Hematopoietic multipotent progenitor cell (in vitro differentiated cells): Measurements from ENCODE around the gene GRM7. TPM values are rescaled to one million over a fixed set of nuclear protein-coding genes. Genes with fewer than 3 reads are reported as not detected.

Experiments
- DNase-seq, 3 donors: peaks; one replicate each; pipeline ENCODE4 v3.0.0-alpha.2; 2011 to 2015; ENCODE audit warnings: low read depth in 2 of 3, low spot score in 2 of 3
- total RNA-seq: library from RNA; depleted of rRNA; stranded (reverse); fragments of >200 nt; gene quantifications from one replicate; pipeline ENCODE4 v1.2.3, GENCODE V29; 2012

GRM7 gene
- total RNA-seq, 1 donor, result under 0.01 TPM

DNA sequence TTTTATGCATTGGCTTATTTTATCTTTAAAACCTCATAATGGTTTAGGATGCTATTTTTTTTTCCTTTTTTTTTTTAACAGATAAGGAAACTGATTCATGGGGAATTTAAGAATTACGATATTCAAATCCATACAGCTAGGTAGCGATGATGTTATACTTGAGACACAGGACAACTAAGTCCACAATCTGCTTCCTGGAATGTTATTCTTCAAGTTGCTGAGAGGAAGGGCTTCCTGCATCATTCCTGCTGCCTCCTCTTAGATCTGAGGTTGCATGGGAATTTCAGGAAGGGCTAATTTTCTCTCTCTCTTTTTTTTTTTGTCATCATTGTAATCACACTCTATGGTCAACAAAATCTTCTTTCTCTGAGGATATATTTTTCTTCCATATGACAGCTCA, 595.5 kb downstream of the GRM7 start:
- DNase-seq, result no peak

GRCh38 chr3:7461202-7461825, 600.4 kb downstream of the GRM7 start:
- peak in 1 of 3 donors; percentile 27 for DNase-seq

- DNase-seq, result no peak
Observed at GRCh38 chr3:7469866-7470265, 609.0 kb downstream of the GRM7 start.

GRCh38 chr3:7484636-7485035, 623.7 kb downstream of the GRM7 start:
- DNase-seq, result no peak

DNA sequence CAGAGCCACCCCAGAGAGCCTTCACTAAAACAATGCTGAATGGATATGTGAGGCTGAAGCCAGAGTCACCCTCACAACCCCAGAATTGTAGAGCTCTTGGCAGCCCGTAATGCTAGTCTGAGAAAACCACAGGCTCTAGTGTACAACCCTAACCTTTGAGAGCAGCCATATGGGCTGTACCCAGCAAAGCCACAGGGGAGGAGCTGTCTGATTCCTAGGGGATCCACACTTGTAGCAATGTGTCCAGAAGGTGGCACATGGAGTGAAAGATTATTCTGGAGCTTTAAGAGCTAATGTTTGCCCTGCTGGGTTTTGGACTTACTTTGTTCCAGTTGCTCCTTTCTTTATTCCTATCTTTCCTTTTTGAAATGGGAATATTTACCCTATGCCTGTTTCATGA, 626.8 kb downstream of the GRM7 start:
- DNase-seq, result no peak

GRCh38 chr3:7489417-7489816, 628.5 kb downstream of the GRM7 start:
- DNase-seq, result no peak

GRCh38 chr3:7498715-7499114, 637.8 kb downstream of the GRM7 start:
- DNase-seq, result no peak

GRCh38 chr3:7503431-7503830, 642.5 kb downstream of the GRM7 start:
- DNase-seq, result no peak

- no peak for DNase-seq
Observed at GRCh38 chr3:7504886-7505775, 644.2 kb downstream of the GRM7 start.

GRCh38 chr3:7506606-7507180, 645.8 kb downstream of the GRM7 start:
- DNase-seq, result no peak

GRCh38 chr3:7508821-7509220, 647.9 kb downstream of the GRM7 start:
- no peak for DNase-seq

- DNase-seq, result no peak
Observed at GRCh38 chr3:7512048-7512447, 651.1 kb downstream of the GRM7 start.

DNA sequence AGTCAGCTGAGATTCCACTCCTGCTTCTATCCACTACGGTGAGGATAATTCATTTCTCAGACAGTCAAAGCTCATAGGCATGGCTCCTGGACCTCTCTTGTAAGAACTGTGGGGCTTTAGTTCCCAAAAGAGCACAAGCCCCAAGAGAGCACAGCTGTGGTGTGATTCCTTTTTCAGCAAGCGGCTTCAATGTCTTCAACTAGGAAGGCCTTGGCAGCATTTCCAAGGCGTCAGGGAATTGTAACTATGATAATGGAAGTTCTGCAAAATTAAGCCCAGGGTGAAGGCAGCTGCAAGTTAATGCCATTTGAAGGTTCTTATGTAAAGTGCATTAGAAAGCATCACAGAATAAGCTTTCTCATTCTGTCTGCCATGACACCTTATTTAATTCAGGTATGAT, 657.1 kb downstream of the GRM7 start:
- no peak for DNase-seq

- peak in 2 of 3 donors; percentile 7 to 59 for DNase-seq
Observed at GRCh38 chr3:7518456-7518855, 657.5 kb downstream of the GRM7 start.

- DNase-seq, result no peak
Observed at GRCh38 chr3:7520059-7520458, 659.1 kb downstream of the GRM7 start.

- no peak for DNase-seq
Observed at GRCh38 chr3:7520593-7520992, 659.7 kb downstream of the GRM7 start.

DNA sequence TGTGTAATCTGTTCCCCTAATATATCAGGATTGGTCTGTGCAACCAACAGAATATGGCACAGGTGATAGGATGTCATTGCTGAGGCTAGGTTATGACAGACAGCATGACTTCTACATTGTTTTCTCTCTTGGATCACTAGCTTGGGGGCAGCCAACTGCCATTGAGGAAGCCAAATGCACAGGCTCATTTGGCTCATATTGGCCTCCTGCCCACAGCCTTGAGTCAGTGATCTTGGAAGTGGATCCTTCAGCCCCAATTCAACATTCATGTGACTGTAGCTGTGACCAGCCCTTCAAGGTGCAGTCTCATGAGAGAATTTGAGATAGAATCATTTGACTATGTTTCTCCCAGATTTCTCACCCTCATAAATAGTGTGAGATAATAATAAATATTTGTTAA, 675.6 kb downstream of the GRM7 start:
- DNase-seq, result no peak

- DNase-seq, result no peak
Observed at GRCh38 chr3:7536921-7537320, 676.0 kb downstream of the GRM7 start.

- DNase-seq, result no peak
Observed at GRCh38 chr3:7543294-7543880, 682.5 kb downstream of the GRM7 start.

- DNase-seq, result peak in 1 of 3 donors; percentile 9
Observed at GRCh38 chr3:7545334-7545733, 684.4 kb downstream of the GRM7 start.

DNA sequence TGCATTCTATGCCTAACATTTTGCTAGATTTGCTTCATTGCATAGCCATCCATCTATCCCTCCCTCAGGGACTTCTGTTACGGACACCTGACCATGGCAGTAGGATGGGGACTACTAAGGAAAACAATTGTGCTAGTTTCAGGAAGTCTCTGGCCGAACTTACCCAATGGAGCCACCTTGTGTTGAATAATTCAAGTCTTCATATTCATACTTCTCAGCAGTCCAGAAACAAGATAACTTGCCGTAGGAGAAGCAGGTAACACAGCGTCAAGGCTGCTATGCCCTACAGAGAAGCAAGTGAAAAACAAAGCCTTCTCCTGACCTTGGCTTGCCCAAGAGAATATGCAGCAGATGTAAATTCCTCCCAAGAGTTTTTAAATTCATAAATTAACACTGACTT, 685.3 kb downstream of the GRM7 start:
- DNase-seq, result peak in 2 of 3 donors; percentile 32 to 45
